Vagina (tissue), 2 donors: ENCODE results near the gene RIMOC1.

ENCODE experiments used
- POLR2A ChIP-seq, 2 donors: fragments of 450-650 bp; IDR thresholded peaks; one replicate each; pipeline ENCODE4 v1.6.1; 2017; ENCODE audit warnings: antibody characterized with exemption in 2 of 2, mild to moderate bottlenecking in 2 of 2, moderate library complexity in 2 of 2
- TF ChIP-seq, protein P1 (sequence below), 3 experiments: fragments of 450-650 bp in 2 of 3; fragments of 200-600 bp in 1 of 3; sonication (generic) in 1 of 3; IDR thresholded peaks; one replicate each; pipeline ENCODE4 v1.5.1; 2017 to 2019; ENCODE audit warnings: antibody characterized with exemption in 3 of 3, mild to moderate bottlenecking in 2 of 3, moderate library complexity in 2 of 3

GRCh38 chr5:41878643-41879478, 25.3 kb upstream of the RIMOC1 start:
- TF ChIP-seq POLR2A (IDR thresholded peaks at IDR 0.05), result no peak
- TF ChIP-seq, protein P1, sequence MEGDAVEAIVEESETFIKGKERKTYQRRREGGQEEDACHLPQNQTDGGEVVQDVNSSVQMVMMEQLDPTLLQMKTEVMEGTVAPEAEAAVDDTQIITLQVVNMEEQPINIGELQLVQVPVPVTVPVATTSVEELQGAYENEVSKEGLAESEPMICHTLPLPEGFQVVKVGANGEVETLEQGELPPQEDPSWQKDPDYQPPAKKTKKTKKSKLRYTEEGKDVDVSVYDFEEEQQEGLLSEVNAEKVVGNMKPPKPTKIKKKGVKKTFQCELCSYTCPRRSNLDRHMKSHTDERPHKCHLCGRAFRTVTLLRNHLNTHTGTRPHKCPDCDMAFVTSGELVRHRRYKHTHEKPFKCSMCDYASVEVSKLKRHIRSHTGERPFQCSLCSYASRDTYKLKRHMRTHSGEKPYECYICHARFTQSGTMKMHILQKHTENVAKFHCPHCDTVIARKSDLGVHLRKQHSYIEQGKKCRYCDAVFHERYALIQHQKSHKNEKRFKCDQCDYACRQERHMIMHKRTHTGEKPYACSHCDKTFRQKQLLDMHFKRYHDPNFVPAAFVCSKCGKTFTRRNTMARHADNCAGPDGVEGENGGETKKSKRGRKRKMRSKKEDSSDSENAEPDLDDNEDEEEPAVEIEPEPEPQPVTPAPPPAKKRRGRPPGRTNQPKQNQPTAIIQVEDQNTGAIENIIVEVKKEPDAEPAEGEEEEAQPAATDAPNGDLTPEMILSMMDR (IDR thresholded peaks at IDR 0.05), result no peak
